Measurements from ENCODE around the gene HAX1.
"Not testable (repeated sequence)": the region's sequence is repeated elsewhere in the genome, so short reads cannot be mapped to it uniquely, and the experiment has no call there.

Gene HAX1

GRCh38 chr1:154241703-154242351 lies 30.6 kb upstream of the HAX1 start:
- Histone ChIP-seq H3K4me1 (ENCODE audit: insufficient read depth, low read length) (no peaks in the 10 kb centered on the region), H3K4me3 (ENCODE audit: low read length) (no peak overlapping the region), H3K27ac (ENCODE audit: low read length) (no peak overlapping the region), H3K9me3 (ENCODE audit: insufficient read depth, low read depth, low read length) (no peaks in the 10 kb centered on the region), H3K27me3 (ENCODE audit: insufficient read depth, low read length) (no peaks in the 10 kb centered on the region), H3K9ac (ENCODE audit: low read depth, low read length) (no peak overlapping the region), H3K36me3 (ENCODE audit: insufficient read depth, low read depth, low read length) (peaks cover 99% of the 10 kb centered on the region)

GRCh38 chr1:154253671-154254070 lies 18.8 kb upstream of the HAX1 start:
- Histone ChIP-seq H3K9me3 (ENCODE audit: insufficient read depth, low read depth, low read length) (no peaks in the 10 kb centered on the region), H3K9ac (ENCODE audit: low read depth, low read length) (no peak overlapping the region), H3K4me1 (ENCODE audit: insufficient read depth, low read length) (no peaks in the 10 kb centered on the region), H3K4me3 (ENCODE audit: low read length) (no peak overlapping the region), H3K27ac (ENCODE audit: low read length) (no peak overlapping the region), H3K27me3 (ENCODE audit: insufficient read depth, low read length) (no peaks in the 10 kb centered on the region), H3K36me3 (ENCODE audit: insufficient read depth, low read depth, low read length) (peaks cover 99% of the 10 kb centered on the region)

GRCh38 chr1:154256686-154257085 lies 15.7 kb upstream of the HAX1 start:
- no peaks in the 10 kb centered on the region for H3K4me1 ChIP-seq (ENCODE audit: insufficient read depth, low read length)
- no peak overlapping the region for H3K9ac ChIP-seq (ENCODE audit: low read depth, low read length)
- no peaks in the 10 kb centered on the region for H3K27me3 ChIP-seq (ENCODE audit: insufficient read depth, low read length)
- H3K9me3 ChIP-seq (ENCODE audit: insufficient read depth, low read depth, low read length) = no peaks in the 10 kb centered on the region
- H3K36me3 ChIP-seq (ENCODE audit: insufficient read depth, low read depth, low read length) = peaks cover 99% of the 10 kb centered on the region
- no peak overlapping the region for H3K4me3 ChIP-seq (ENCODE audit: low read length)
- H3K27ac ChIP-seq (ENCODE audit: low read length) = no peak overlapping the region

- no peaks in the 10 kb centered on the region for H3K9me3 ChIP-seq (ENCODE audit: insufficient read depth, low read depth, low read length)
- H3K27ac ChIP-seq (ENCODE audit: low read length) = no peak overlapping the region
- peaks cover 100% of the 10 kb centered on the region for H3K36me3 ChIP-seq (ENCODE audit: insufficient read depth, low read depth, low read length)
- no peak overlapping the region for H3K4me3 ChIP-seq (ENCODE audit: low read length)
- no peaks in the 10 kb centered on the region for H3K27me3 ChIP-seq (ENCODE audit: insufficient read depth, low read length)
- no peak overlapping the region for H3K9ac ChIP-seq (ENCODE audit: low read depth, low read length)
- no peaks in the 10 kb centered on the region for H3K4me1 ChIP-seq (ENCODE audit: insufficient read depth, low read length)
Observed at GRCh38 chr1:154258784-154259183, 13.6 kb upstream of the HAX1 start.

- H3K9ac ChIP-seq (ENCODE audit: low read depth, low read length) = no peak overlapping the region
- H3K4me3 ChIP-seq (ENCODE audit: low read length) = no peak overlapping the region
- no peak overlapping the region for H3K27ac ChIP-seq (ENCODE audit: low read length)
- H3K9me3 ChIP-seq (ENCODE audit: insufficient read depth, low read depth, low read length) = no peaks in the 10 kb centered on the region
- no peaks in the 10 kb centered on the region for H3K27me3 ChIP-seq (ENCODE audit: insufficient read depth, low read length)
- H3K36me3 ChIP-seq (ENCODE audit: insufficient read depth, low read depth, low read length) = peaks cover 100% of the 10 kb centered on the region
- H3K4me1 ChIP-seq (ENCODE audit: insufficient read depth, low read length) = no peaks in the 10 kb centered on the region
Observed at GRCh38 chr1:154260127-154260526, 12.3 kb upstream of the HAX1 start.

GRCh38 chr1:154263465-154264332 lies 8.7 kb upstream of the HAX1 start:
- Histone ChIP-seq H3K27me3 (ENCODE audit: insufficient read depth, low read length) (no peaks in the 10 kb centered on the region), H3K27ac (ENCODE audit: low read length) (no peak overlapping the region), H3K4me1 (ENCODE audit: insufficient read depth, low read length) (no peaks in the 10 kb centered on the region), H3K4me3 (ENCODE audit: low read length) (no peak overlapping the region), H3K36me3 (ENCODE audit: insufficient read depth, low read depth, low read length) (peaks cover 93% of the 10 kb centered on the region), H3K9ac (ENCODE audit: low read depth, low read length) (no peak overlapping the region), H3K9me3 (ENCODE audit: insufficient read depth, low read depth, low read length) (no peaks in the 10 kb centered on the region)

- Histone ChIP-seq H3K9me3 (ENCODE audit: insufficient read depth, low read depth, low read length) (no peaks in the 10 kb centered on the region), H3K4me3 (ENCODE audit: low read length) (no peak overlapping the region), H3K27ac (ENCODE audit: low read length) (no peak overlapping the region), H3K4me1 (ENCODE audit: insufficient read depth, low read length) (no peaks in the 10 kb centered on the region), H3K36me3 (ENCODE audit: insufficient read depth, low read depth, low read length) (peaks cover 93% of the 10 kb centered on the region), H3K27me3 (ENCODE audit: insufficient read depth, low read length) (no peaks in the 10 kb centered on the region), H3K9ac (ENCODE audit: low read depth, low read length) (no peak overlapping the region)
Observed at GRCh38 chr1:154264454-154264853, 8.0 kb upstream of the HAX1 start.

- Histone ChIP-seq H3K4me3 (ENCODE audit: low read length) (no peak overlapping the region), H3K9ac (ENCODE audit: low read depth, low read length) (no peak overlapping the region), H3K9me3 (ENCODE audit: insufficient read depth, low read depth, low read length) (no peaks in the 10 kb centered on the region), H3K36me3 (ENCODE audit: insufficient read depth, low read depth, low read length) (peaks cover 93% of the 10 kb centered on the region), H3K4me1 (ENCODE audit: insufficient read depth, low read length) (no peaks in the 10 kb centered on the region), H3K27me3 (ENCODE audit: insufficient read depth, low read length) (no peaks in the 10 kb centered on the region), H3K27ac (ENCODE audit: low read length) (no peak overlapping the region)
Observed at GRCh38 chr1:154265586-154265985, 6.8 kb upstream of the HAX1 start.

- Histone ChIP-seq H3K36me3 (ENCODE audit: insufficient read depth, low read depth, low read length) (peaks cover 63% of the 10 kb centered on the region), H3K27ac (ENCODE audit: low read length) (no peak overlapping the region)
Observed at GRCh38 chr1:154270833-154271232, 1.6 kb upstream of the HAX1 start.

GRCh38 chr1:154272999-154273563 lies 652 bp downstream of the HAX1 start:
- peaks cover 52% of the 10 kb centered on the region for H3K36me3 ChIP-seq (ENCODE audit: insufficient read depth, low read depth, low read length)
- no peaks in the 10 kb centered on the region for H3K4me1 ChIP-seq (ENCODE audit: insufficient read depth, low read length)
- peak overlapping the region; percentile 26 for H3K27ac ChIP-seq (ENCODE audit: low read length)
- peak overlapping the region; percentile 94 for H3K4me3 ChIP-seq (ENCODE audit: low read length)
- H3K27me3 ChIP-seq (ENCODE audit: insufficient read depth, low read length) = no peaks in the 10 kb centered on the region
- H3K9ac ChIP-seq (ENCODE audit: low read depth, low read length) = peak overlapping the region; percentile 95
- no peaks in the 10 kb centered on the region for H3K9me3 ChIP-seq (ENCODE audit: insufficient read depth, low read depth, low read length)

More at GRCh38 chr1:154270833-154271232, 1.6 kb upstream of the HAX1 start:
- Histone ChIP-seq H3K27me3 (ENCODE audit: insufficient read depth, low read length) (no peaks in the 10 kb centered on the region), H3K4me3 (ENCODE audit: low read length) (no peak overlapping the region), H3K9me3 (ENCODE audit: insufficient read depth, low read depth, low read length) (no peaks in the 10 kb centered on the region), H3K9ac (ENCODE audit: low read depth, low read length) (no peak overlapping the region), H3K4me1 (ENCODE audit: insufficient read depth, low read length) (no peaks in the 10 kb centered on the region)

- no peak overlapping the region for H3K27ac ChIP-seq (ENCODE audit: low read length)
- H3K9ac ChIP-seq (ENCODE audit: low read depth, low read length) = no peak overlapping the region
- peaks cover 21% of the 10 kb centered on the region for H3K36me3 ChIP-seq (ENCODE audit: insufficient read depth, low read depth, low read length)
- no peaks in the 10 kb centered on the region for H3K27me3 ChIP-seq (ENCODE audit: insufficient read depth, low read length)
- no peak overlapping the region for H3K4me3 ChIP-seq (ENCODE audit: low read length)
- no peaks in the 10 kb centered on the region for H3K9me3 ChIP-seq (ENCODE audit: insufficient read depth, low read depth, low read length)
- no peaks in the 10 kb centered on the region for H3K4me1 ChIP-seq (ENCODE audit: insufficient read depth, low read length)
Observed at GRCh38 chr1:154276797-154277196, 4.4 kb downstream of the HAX1 start.

- H3K4me3 ChIP-seq (ENCODE audit: low read length); H3K36me3 ChIP-seq (ENCODE audit: insufficient read depth, low read depth, low read length); H3K4me1 ChIP-seq (ENCODE audit: insufficient read depth, low read length); H3K27me3 ChIP-seq (ENCODE audit: insufficient read depth, low read length); H3K27ac ChIP-seq (ENCODE audit: low read length); H3K9ac ChIP-seq (ENCODE audit: low read depth, low read length); H3K9me3 ChIP-seq (ENCODE audit: insufficient read depth, low read depth, low read length): not testable (repeated sequence)
Observed at GRCh38 chr1:154287591-154287990, 15.2 kb downstream of the HAX1 start.

All from iPS-20b (cell line).